ENCODE data around the gene IL15RA.

GRCh38 chr10:5971886-5972285 is 5.5 kb downstream of the IL15RA start:
- no peak for TF ChIP-seq CTCF (IDR thresholded peaks at IDR 0.05; ENCODE audit: low read depth, low read length, missing input control)
- TF ChIP-seq EGR1 (IDR thresholded peaks at IDR 0.05; ENCODE audit: low read depth in 2 of 2): no peak
- TF ChIP-seq RAD21 (IDR thresholded peaks at IDR 0.05): no peak
- TF ChIP-seq FOXA1 (IDR thresholded peaks at IDR 0.05): no peak
- no peak for TF ChIP-seq REST (IDR thresholded peaks at IDR 0.05)
- no peak for TF ChIP-seq TAF1 (conservative IDR thresholded peaks at IDR 0.05)
- no peak for TF ChIP-seq YY1 (IDR thresholded peaks at IDR 0.05)
- TF ChIP-seq ATF3 (IDR thresholded peaks at IDR 0.05): no peak
- TF ChIP-seq GABPA (IDR thresholded peaks at IDR 0.05 in 1 of 2, conservative IDR thresholded peaks at IDR 0.05 in 1 of 2): no peak
- no peak for TF ChIP-seq HNF4G (IDR thresholded peaks at IDR 0.05)
- no peak for TF ChIP-seq SP1 (IDR thresholded peaks at IDR 0.05)
- no peak for TF ChIP-seq MAX (IDR thresholded peaks at IDR 0.05)
- TF ChIP-seq JUND (IDR thresholded peaks at IDR 0.05): no peak
